K562 (cell line): ENCODE data around the gene RGS6. TPM values are rescaled to one million over a fixed set of nuclear protein-coding genes. Genes with fewer than 3 reads are reported as not detected.

Experiments used
- ATAC-seq: fragments of 200-7000 bp; cut with Tn5 transposase; 3 replicates; pipeline ENCODE4 v1.9.1; 2020; ENCODE audit warnings: moderate library complexity
- BruUV-seq: library from RNA; stranded (reverse); fragments of 400-500 nt; replicated peaks from 2 replicates; lab custom pipeline; 2021; lab: Mats Ljungman, UMichigan
- CTCF ChIA-PET: fragments of 300-600 bp; formaldehyde crosslinking; extraction: SDS; loops from one replicate; lab custom pipeline; 2021; ENCODE audit warnings: low intra/inter-chr PET ratio; lab: Yijun Ruan, JAX
- POLR2A ChIA-PET: fragments of 300-600, 350-650 bp; sonication (Branson Sonifier 250); formaldehyde crosslinking; extraction: SDS; loops from one replicate; lab custom pipeline; 2021; ENCODE audit warnings: antibody characterized with exemption, inconsistent platforms; lab: Yijun Ruan, JAX
- DNase-seq, 4 experiments: peaks; one replicate each; pipeline versions ENCODE4 v3.0.0 to v3.0.0-alpha.2; 2011 to 2018; ENCODE audit warnings: low spot score in 3 of 4, mixed read lengths in 3 of 4; ENCODE audit errors: extremely low read depth in 1 of 4
- FAIRE-seq: peaks from 2 replicates; lab custom pipeline; 2011; peaks lifted over from hg19 to GRCh38; lab: Jason Lieb, UNC
- H2AFZ ChIP-seq: 2 replicates; pipeline ENCODE4 v1.6.0; 2011; ENCODE audit warnings: low read depth, low read length, control low read depth, inconsistent platforms
- H3K27ac ChIP-seq: fragments of 200-600 bp; 3 replicates; pipeline ENCODE4 v1.8.0; 2011; ENCODE audit warnings: low read depth, mild to moderate bottlenecking, control low read depth, inconsistent platforms, low read length, moderate library complexity, mixed read lengths; ENCODE audit errors: extremely low read depth
- H3K27me3 ChIP-seq, 2 experiments: fragments of 300-600 bp in 1 of 2; 2 replicates in 1 of 2; 3 replicates in 1 of 2; pipeline versions ENCODE4 v1.6.0 to v1.8.0; 2011; ENCODE audit warnings: inconsistent platforms in 2 of 2, low read length in 2 of 2, mild to moderate bottlenecking in 1 of 2, mixed read lengths in 1 of 2, moderate library complexity in 1 of 2; ENCODE audit not compliant: control insufficient read depth in 2 of 2, insufficient read depth in 2 of 2
- H3K36me3 ChIP-seq: fragments of 300-600 bp; 3 replicates; pipeline ENCODE4 v1.8.0; 2011; ENCODE audit warnings: mild to moderate bottlenecking, low read length, inconsistent platforms; ENCODE audit not compliant: control insufficient read depth, insufficient read depth
- H3K4me1 ChIP-seq, 2 experiments: fragments of 200-600 bp in 1 of 2; replicated peaks in 1 of 2; 2 replicates in 1 of 2; 3 replicates in 1 of 2; pipeline versions ENCODE4 v1.5.1 to v1.8.0; 2011; ENCODE audit warnings: inconsistent platforms in 2 of 2, low read length in 2 of 2, mild to moderate bottlenecking in 1 of 2, mixed read lengths in 1 of 2, moderate library complexity in 1 of 2; ENCODE audit not compliant: control insufficient read depth in 2 of 2, insufficient read depth in 2 of 2
- H3K4me2 ChIP-seq: 2 replicates; pipeline ENCODE4 v1.6.1; 2011; ENCODE audit warnings: low read length, control low read depth, inconsistent platforms, mixed read lengths; ENCODE audit not compliant: insufficient read depth
- H3K4me3 ChIP-seq: fragments of 200-600 bp; sonication (generic), shearing (Covaris generic); 2 replicates; pipeline ENCODE4 v1.5.1; 2016; ENCODE audit warnings: control low read depth, inconsistent platforms
- H3K79me2 ChIP-seq: fragments of 200-600 bp; 3 replicates; pipeline ENCODE4 v1.8.0; 2011; ENCODE audit warnings: low read length, inconsistent platforms; ENCODE audit not compliant: control insufficient read depth, insufficient read depth
- H3K9ac ChIP-seq, 2 experiments: 2 replicates each; pipeline versions ENCODE4 v1.6.0 to v1.6.1; 2011; ENCODE audit warnings: low read depth in 2 of 2, low read length in 2 of 2, control low read depth in 1 of 2, inconsistent platforms in 1 of 2, mild to moderate bottlenecking in 1 of 2, mixed read lengths in 1 of 2; ENCODE audit not compliant: insufficient read depth in 1 of 2
- H3K9me1 ChIP-seq: one replicate; pipeline ENCODE4 v1.6.0; 2011; ENCODE audit warnings: inconsistent platforms, mild to moderate bottlenecking, low read length, moderate library complexity; ENCODE audit not compliant: control insufficient read depth, insufficient read depth
- H3K9me3 ChIP-seq: replicated peaks from 2 replicates; pipeline ENCODE4 v1.5.1; 2011; ENCODE audit warnings: low read depth, low read length, inconsistent platforms; ENCODE audit not compliant: control insufficient read depth, insufficient read depth
- H4K20me1 ChIP-seq: replicated peaks from 2 replicates; pipeline ENCODE4 v1.6.1; 2011; ENCODE audit warnings: low read length, inconsistent platforms, mixed read lengths; ENCODE audit not compliant: control insufficient read depth, insufficient read depth
- ERF ChIP-seq: fragments of 450-650 bp; formaldehyde crosslinking; IDR thresholded peaks from 2 replicates; pipeline ENCODE4 v1.4.0; 2020; ENCODE audit warnings: mild to moderate bottlenecking, mixed read lengths
- SAFB ChIP-seq: fragments of 200-400 bp; formaldehyde crosslinking; IDR thresholded peaks from 2 replicates; pipeline ENCODE4 v1.6.1; 2017; ENCODE audit warnings: low read depth, low read length, borderline replicate concordance
- U2AF2 ChIP-seq: fragments of 200-400 bp; formaldehyde crosslinking; optimal IDR thresholded peaks from 2 replicates; pipeline ENCODE3; 2017; ENCODE audit warnings: low read depth, mild to moderate bottlenecking, low read length
- ZNF785 ChIP-seq: fragments of 250-450 bp; sonication (Bioruptor Pico); IDR thresholded peaks from 2 replicates; pipeline ENCODE4 v1.4.0; 2020; ENCODE audit warnings: mild to moderate bottlenecking
- WGBS: fragments of 100-300 bp; shearing (Covaris generic); methylation state at CpG from one replicate; pipeline ENCODE4 v1.1.6; 2016; ENCODE audit warnings: low coverage, mixed read lengths; ENCODE audit not compliant: insufficient coverage; ENCODE audit errors: missing lambda C conversion rate; 5-methylcytosine and 5-hydroxymethylcytosine counted together
- in situ Hi-C: fragments of 300-500 bp; cut with MboI; formaldehyde crosslinking; loops from 4 replicates; pipeline ENCODE4 v1.15.0; 2018; ENCODE audit warnings: inconsistent platforms, mixed read lengths
- intact Hi-C: fragments of 100-400 bp; cut with micrococcal nuclease; formaldehyde crosslinking; loops from 2 replicates; pipeline ENCODE4 v1.14.2; 2022
- polyA plus RNA-seq, 8 experiments: library from polyadenylated mRNA; depleted of rRNA in 4 of 8; stranded (reverse) in 5 of 8; unstranded in 3 of 8; fragments of >200 nt; fragmentation: Nextera tagmentation in 2 of 8; fragmentation: Illumina TruSeq in 1 of 8; extraction: Ambion mirVana in 2 of 8; extraction: Trizol in 1 of 8; gene quantifications; 2 replicates each; pipeline versions ENCODE4 v1.2.1 to v1.2.3, GENCODE V29; 2011 to 2014; ENCODE audit warnings: inconsistent platforms in 1 of 8, missing spikeins in 1 of 8
- total RNA-seq, 7 experiments: library from RNA; depleted of rRNA in 6 of 7; stranded (reverse); fragments of >200 nt in 6 of 7; fragmentation: Illumina TruSeq in 2 of 7; extraction: Trizol in 2 of 7; gene quantifications; 2 replicates each; pipeline versions ENCODE4 v1.2.1 to v1.2.3, GENCODE V29; 2011 to 2021; ENCODE audit warnings: low replicate concordance in 1 of 7
- TF ChIP-seq, protein P1 (sequence below), 2 experiments: fragments of 450-650 bp in 1 of 2; sonication (generic) in 1 of 2; formaldehyde crosslinking; conservative IDR thresholded peaks; 2 replicates each; pipeline versions ENCODE4 v1.4.0 to v1.8.1; 2020 to 2022; ENCODE audit warnings: mild to moderate bottlenecking in 1 of 2, missing genetic modification reagents in 1 of 2
- TF ChIP-seq, protein P2 (sequence below), 3 experiments: fragments of 200-800 bp in 1 of 3; fragments of 250-450 bp in 1 of 3; fragments of 450-650 bp in 1 of 3; sonication (Bioruptor Pico) in 1 of 3; sonication (Bioruptor generic) in 1 of 3; formaldehyde crosslinking in 1 of 3; IDR thresholded peaks; 2 replicates each; pipeline versions ENCODE4 v1.6.1 to v1.8.0; 2016 to 2022; ENCODE audit warnings: mild to moderate bottlenecking in 2 of 3, missing genetic modification characterization in 2 of 3, missing compliant biosample characterization in 1 of 3, moderate library complexity in 1 of 3

The RGS6 gene
- total and polyA plus RNA-seq, 9 of the 15 experiments (the other 6 are each of a cell fraction or from before 2014, with no cell fraction given): not detected

DNA sequence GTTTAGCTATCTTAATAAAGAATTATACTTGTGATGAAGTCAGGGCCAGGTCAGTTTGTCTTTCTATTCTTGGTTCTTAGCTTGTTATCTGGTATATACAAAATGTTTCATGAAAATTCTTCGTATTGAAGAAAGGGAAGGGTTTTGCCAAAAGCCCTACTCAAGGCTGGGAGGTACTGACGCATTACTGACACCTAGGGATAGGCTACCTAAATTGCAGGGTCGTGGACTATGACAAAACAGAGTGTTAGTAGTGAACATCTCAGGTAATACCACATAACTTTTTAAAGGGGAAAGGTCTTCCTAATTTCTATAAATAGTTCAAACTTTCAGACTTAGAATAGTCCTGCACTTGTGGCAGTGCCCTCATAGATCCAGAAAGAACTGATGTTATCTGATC, 246.3 kb downstream of the RGS6 start:
- intact Hi-C loops (no loop called here), in situ Hi-C loops (no loop called here)
- H3K27ac ChIP-seq: no peak overlapping the region
- H4K20me1 ChIP-seq: no peaks in the 10 kb centered on the region
- no peaks in the 10 kb centered on the region for H3K79me2 ChIP-seq
- H3K9me3 ChIP-seq: no peaks in the 10 kb centered on the region
- H3K4me2 ChIP-seq: no peak overlapping the region
- no peaks in the 10 kb centered on the region for H3K27me3 ChIP-seq
- TF ChIP-seq, protein P1, sequence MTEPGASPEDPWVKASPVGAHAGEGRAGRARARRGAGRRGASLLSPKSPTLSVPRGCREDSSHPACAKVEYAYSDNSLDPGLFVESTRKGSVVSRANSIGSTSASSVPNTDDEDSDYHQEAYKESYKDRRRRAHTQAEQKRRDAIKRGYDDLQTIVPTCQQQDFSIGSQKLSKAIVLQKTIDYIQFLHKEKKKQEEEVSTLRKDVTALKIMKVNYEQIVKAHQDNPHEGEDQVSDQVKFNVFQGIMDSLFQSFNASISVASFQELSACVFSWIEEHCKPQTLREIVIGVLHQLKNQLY (CRISPR knock-in tag; conservative IDR thresholded peaks at IDR 0.05): no peak
- no peak overlapping the region for H2AFZ ChIP-seq
- CTCF ChIA-PET: no interaction called here
- no peaks in the 10 kb centered on the region for H3K9me1 ChIP-seq
- H3K36me3 ChIP-seq: no peaks in the 10 kb centered on the region
- H3K4me3 ChIP-seq: no peak overlapping the region
- ATAC-seq (no peak), FAIRE-seq (no peak), DNase-seq (no peak)
- no TSS peak for BruUV-seq
- H3K9ac ChIP-seq: no peak overlapping the region
- WGBS: 0% methylated on average over 3 of the region's 3 CpGs
- H3K4me1 ChIP-seq: no peaks in the 10 kb centered on the region
- POLR2A ChIA-PET: no interaction called here

DNA sequence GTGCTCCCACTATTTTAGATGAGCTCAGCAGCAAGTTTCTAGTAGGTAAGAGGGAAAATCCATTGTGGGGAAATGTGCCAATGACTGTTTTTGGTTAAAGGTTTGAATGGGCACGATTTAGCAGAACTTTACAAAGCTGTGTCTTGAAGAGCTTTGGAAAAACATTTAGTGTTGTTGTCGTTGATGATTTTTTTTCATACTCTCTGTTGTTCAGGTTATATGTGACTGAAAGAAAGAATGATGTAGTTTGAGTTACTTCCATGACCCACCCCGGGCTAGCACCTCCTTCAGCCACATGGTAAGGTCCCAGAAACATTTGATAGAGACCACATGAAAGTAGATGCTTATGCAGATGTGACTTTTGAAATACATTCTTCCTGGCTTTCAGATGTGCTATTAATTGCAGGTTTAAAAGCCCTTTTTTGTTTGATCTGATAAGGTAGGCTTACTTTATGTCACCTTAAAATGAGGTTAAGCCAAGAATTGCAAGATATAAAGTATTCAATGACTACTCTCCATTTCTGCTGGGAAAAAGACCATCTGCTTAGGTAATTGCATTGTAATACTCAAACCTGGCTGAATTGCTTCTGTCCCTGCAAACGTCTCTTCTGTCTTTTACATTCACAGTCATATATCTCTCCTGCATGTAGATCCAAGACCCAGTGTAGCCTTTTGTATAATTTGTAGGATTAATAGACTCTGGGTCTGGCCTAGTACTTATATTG, 250.6 kb downstream of the RGS6 start:
- no peak overlapping the region for H3K4me2 ChIP-seq
- no peak for DNase-seq
- H3K9me1 ChIP-seq: no peaks in the 10 kb centered on the region
- intact Hi-C loops: no loop called here
- BruUV-seq: no TSS peak
- 0% methylated on average over 4 of the region's 4 CpGs for WGBS
- H3K4me1 ChIP-seq: no peaks in the 10 kb centered on the region
- TF ChIP-seq ZNF785: no peak
- no peak for TF ChIP-seq SAFB
- TF ChIP-seq ERF: no peak
- TF ChIP-seq, protein P2, sequence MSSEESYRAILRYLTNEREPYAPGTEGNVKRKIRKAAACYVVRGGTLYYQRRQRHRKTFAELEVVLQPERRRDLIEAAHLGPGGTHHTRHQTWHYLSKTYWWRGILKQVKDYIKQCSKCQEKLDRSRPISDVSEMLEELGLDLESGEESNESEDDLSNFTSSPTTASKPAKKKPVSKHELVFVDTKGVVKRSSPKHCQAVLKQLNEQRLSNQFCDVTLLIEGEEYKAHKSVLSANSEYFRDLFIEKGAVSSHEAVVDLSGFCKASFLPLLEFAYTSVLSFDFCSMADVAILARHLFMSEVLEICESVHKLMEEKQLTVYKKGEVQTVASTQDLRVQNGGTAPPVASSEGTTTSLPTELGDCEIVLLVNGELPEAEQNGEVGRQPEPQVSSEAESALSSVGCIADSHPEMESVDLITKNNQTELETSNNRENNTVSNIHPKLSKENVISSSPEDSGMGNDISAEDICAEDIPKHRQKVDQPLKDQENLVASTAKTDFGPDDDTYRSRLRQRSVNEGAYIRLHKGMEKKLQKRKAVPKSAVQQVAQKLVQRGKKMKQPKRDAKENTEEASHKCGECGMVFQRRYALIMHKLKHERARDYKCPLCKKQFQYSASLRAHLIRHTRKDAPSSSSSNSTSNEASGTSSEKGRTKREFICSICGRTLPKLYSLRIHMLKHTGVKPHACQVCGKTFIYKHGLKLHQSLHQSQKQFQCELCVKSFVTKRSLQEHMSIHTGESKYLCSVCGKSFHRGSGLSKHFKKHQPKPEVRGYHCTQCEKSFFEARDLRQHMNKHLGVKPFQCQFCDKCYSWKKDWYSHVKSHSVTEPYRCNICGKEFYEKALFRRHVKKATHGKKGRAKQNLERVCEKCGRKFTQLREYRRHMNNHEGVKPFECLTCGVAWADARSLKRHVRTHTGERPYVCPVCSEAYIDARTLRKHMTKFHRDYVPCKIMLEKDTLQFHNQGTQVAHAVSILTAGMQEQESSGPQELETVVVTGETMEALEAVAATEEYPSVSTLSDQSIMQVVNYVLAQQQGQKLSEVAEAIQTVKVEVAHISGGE (CRISPR knock-in tag; IDR thresholded peaks at IDR 0.05): no peak
- TF ChIP-seq U2AF2: no peak
- FAIRE-seq: no peak
- no peak overlapping the region for H3K27ac ChIP-seq
- H3K4me3 ChIP-seq: no peak overlapping the region
- POLR2A ChIA-PET: no interaction called here
- no peak overlapping the region for H3K9ac ChIP-seq
- H3K79me2 ChIP-seq: no peaks in the 10 kb centered on the region
- no peaks in the 10 kb centered on the region for H4K20me1 ChIP-seq
- no peak for ATAC-seq
- in situ Hi-C loops: no loop called here
- no peaks in the 10 kb centered on the region for H3K9me3 ChIP-seq
- no peaks in the 10 kb centered on the region for H3K36me3 ChIP-seq
- H3K27me3 ChIP-seq: no peaks in the 10 kb centered on the region
- no peak overlapping the region for H2AFZ ChIP-seq
- CTCF ChIA-PET: no interaction called here
